Breast epithelium (tissue), 4 donors: ENCODE results near the gene AATK. TPM values are rescaled to one million over a fixed set of nuclear protein-coding genes. Genes with fewer than 3 reads are reported as not detected.
"Not testable (repeated sequence)": the region's sequence is repeated elsewhere in the genome, so short reads cannot be mapped to it uniquely, and the experiment has no call there.

Experiments
- DNase-seq, 2 donors: peaks; one replicate each; pipeline ENCODE4 v3.0.0-alpha.2; 2019; ENCODE audit warnings: low spot score in 2 of 2
- H3K27ac ChIP-seq, 2 donors: fragments of 200-600 bp; sonication (generic) in 1 of 2; one replicate each; pipeline ENCODE4 v1.5.1; 2016 to 2019; ENCODE audit warnings: mild to moderate bottlenecking in 1 of 2
- H3K27me3 ChIP-seq, 2 donors: fragments of 200-600 bp; sonication (generic) in 1 of 2; one replicate each; pipeline versions ENCODE4 v1.5.1 to v1.6.0; 2017 to 2019; ENCODE audit warnings: control low read depth in 1 of 2, mild to moderate bottlenecking in 1 of 2
- H3K36me3 ChIP-seq: fragments of 200-600 bp; one replicate; pipeline ENCODE4 v1.5.1; 2019
- H3K4me1 ChIP-seq, 2 donors: fragments of 200-600 bp; sonication (generic); one replicate each; pipeline ENCODE4 v1.5.1; 2016 to 2019; ENCODE audit warnings: control low read depth in 1 of 2
- H3K4me3 ChIP-seq, 3 donors: fragments of 200-600 bp; sonication (generic); 1 replicate in 2 of 3; 2 replicates in 1 of 3; pipeline ENCODE4 v1.5.1; 2016 to 2019; ENCODE audit warnings: mild to moderate bottlenecking in 3 of 3, moderate library complexity in 2 of 3
- H3K9me3 ChIP-seq, 2 donors: fragments of 200-600 bp; sonication (generic) in 1 of 2; one replicate each; pipeline ENCODE4 v1.5.1; 2016 to 2019; ENCODE audit warnings: control low read depth in 1 of 2
- POLR2A ChIP-seq: fragments of 450-650 bp; IDR thresholded peaks from one replicate; pipeline ENCODE4 v1.6.1; 2016; ENCODE audit warnings: antibody characterized with exemption, mild to moderate bottlenecking, moderate library complexity
- POLR2AphosphoS5 ChIP-seq, 3 donors: sonication (generic); formaldehyde crosslinking; IDR thresholded peaks; one replicate each; pipeline ENCODE4 v1.6.1; 2017; ENCODE audit warnings: antibody characterized with exemption in 3 of 3
- intact Hi-C: fragments of 100-400 bp; cut with DNase I; formaldehyde crosslinking; loops from one replicate; pipeline ENCODE4 v1.15.1; 2023; ENCODE audit warnings: low total_unique reads
- total RNA-seq, 3 donors: library from RNA; depleted of rRNA; stranded (reverse); fragments of >200 nt; gene quantifications; one replicate each; pipeline ENCODE4 v1.1.0, GENCODE V29; 2016
- TF ChIP-seq, protein P1 (sequence below), 3 donors: fragments of 450-650 bp; IDR thresholded peaks; one replicate each; pipeline ENCODE4 v1.5.1; 2016 to 2017; ENCODE audit warnings: antibody characterized with exemption in 3 of 3, mild to moderate bottlenecking in 3 of 3, moderate library complexity in 3 of 3

AATK gene
- total RNA-seq, 3 donors from 2014 or later: under 0.01 to 0.98 (median 0.73) TPM

DNA sequence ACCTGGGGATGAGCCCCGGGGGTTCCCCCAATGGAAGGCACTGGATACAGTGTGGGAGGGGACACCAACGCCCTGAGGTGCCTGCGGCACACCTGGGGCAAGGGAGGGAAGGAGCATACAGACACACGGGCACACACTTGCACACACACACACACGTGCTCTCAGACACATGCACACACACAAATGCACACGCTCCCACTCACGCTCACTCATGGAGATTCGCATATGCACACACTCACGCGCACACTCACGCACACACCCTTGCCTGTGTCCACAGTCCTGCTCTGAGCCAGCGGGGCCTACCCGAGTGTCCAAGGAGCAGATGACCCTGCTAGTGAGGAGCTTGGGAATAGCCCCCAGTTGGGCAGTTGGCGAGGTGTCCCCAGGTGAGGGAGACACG is 17.4 kb downstream of the AATK start:
- Histone ChIP-seq H3K27ac (no peak overlapping the region), H3K9me3 (no peaks in the 10 kb centered on the region), H3K27me3 (no peaks in the 10 kb centered on the region), H3K36me3 (no peaks in the 10 kb centered on the region), H3K4me1 (no peaks in the 10 kb centered on the region), H3K4me3 (no peak overlapping the region)
- TF ChIP-seq POLR2A (no peak), POLR2AphosphoS5 (IDR thresholded peaks at IDR 0.05) (no peak)
- TF ChIP-seq, protein P1, sequence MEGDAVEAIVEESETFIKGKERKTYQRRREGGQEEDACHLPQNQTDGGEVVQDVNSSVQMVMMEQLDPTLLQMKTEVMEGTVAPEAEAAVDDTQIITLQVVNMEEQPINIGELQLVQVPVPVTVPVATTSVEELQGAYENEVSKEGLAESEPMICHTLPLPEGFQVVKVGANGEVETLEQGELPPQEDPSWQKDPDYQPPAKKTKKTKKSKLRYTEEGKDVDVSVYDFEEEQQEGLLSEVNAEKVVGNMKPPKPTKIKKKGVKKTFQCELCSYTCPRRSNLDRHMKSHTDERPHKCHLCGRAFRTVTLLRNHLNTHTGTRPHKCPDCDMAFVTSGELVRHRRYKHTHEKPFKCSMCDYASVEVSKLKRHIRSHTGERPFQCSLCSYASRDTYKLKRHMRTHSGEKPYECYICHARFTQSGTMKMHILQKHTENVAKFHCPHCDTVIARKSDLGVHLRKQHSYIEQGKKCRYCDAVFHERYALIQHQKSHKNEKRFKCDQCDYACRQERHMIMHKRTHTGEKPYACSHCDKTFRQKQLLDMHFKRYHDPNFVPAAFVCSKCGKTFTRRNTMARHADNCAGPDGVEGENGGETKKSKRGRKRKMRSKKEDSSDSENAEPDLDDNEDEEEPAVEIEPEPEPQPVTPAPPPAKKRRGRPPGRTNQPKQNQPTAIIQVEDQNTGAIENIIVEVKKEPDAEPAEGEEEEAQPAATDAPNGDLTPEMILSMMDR (IDR thresholded peaks at IDR 0.05): no peak
- DNase-seq: no peak
- intact Hi-C loops: loop anchor here (1.0 kb wide), 1 partner anchor 33 kb away; no protein-coding TSS in a partner anchor

DNA sequence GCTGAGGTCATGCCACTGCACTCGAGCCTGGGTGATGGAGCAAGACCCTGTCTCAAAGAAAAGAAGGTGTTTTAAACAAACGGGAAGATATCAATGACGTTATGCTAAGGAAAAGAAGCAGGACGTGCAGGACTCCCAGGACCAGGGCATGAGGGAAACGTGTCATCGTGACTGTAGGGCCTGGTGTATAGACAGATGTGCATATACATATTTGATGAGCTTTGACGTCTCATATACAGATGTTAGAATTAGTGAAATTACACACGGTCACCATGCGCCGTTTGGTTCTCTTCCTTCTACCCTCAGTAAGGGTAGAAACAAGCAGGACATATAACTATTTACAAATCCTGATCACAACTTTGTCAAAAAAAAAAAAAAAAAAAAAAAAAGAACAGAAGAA is 18.3 kb downstream of the AATK start:
- no peaks in the 10 kb centered on the region for H3K4me1 ChIP-seq
- H3K27ac ChIP-seq: no peak overlapping the region
- H3K27me3 ChIP-seq: no peaks in the 10 kb centered on the region
- TF ChIP-seq, protein P1 (IDR thresholded peaks at IDR 0.05): no peak
- TF ChIP-seq POLR2AphosphoS5 (IDR thresholded peaks at IDR 0.05) (no peak), POLR2A (no peak)
- no peak overlapping the region for H3K4me3 ChIP-seq
- H3K36me3 ChIP-seq: no peaks in the 10 kb centered on the region
- intact Hi-C loops: loop anchor here (1.0 kb wide), 1 partner anchor 32 kb away; no protein-coding TSS in a partner anchor
- H3K9me3 ChIP-seq: no peaks in the 10 kb centered on the region
- no peak for DNase-seq

DNA sequence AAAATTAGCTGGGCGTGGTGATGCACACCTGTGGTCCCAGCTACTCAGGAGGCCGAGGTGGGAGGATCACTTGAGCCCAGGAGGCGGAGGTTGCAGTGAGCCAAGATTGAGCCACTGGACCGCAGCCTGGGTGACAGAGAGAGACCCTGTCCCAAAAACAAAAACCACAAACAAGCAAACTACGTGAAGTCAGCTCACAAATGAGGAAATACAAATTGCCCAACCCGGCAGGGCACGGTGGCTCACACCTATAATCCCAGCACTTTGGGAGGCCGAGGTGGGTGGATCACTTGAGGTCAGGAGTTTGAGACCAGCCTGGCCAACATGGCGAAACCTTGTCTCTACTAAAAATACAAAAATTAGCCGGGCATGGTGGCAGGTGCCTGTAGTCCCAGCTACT is 19.8 kb downstream of the AATK start:
- H3K36me3 ChIP-seq, H3K27ac ChIP-seq, H3K27me3 ChIP-seq, H3K4me1 ChIP-seq, H3K9me3 ChIP-seq, intact Hi-C loops, DNase-seq, H3K4me3 ChIP-seq: not testable (repeated sequence)

DNA sequence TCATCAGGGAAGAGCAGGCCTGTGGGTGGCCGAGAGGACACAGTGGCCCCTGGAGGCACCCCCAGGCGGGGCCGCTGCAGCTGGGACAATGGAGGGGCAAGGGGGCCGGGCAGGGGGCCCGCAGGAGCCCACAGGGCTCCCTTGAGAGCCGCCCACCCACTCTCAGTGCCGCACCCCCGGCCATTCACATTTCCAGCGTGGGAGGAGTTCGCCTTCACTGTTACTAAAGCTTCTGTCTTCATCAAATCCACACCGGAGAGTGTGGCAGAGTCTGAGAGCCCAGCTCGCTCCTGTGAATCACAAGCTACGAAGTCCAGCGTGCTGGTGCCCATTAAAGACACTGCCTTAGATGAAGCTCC is 21.6 kb downstream of the AATK start:
- H3K36me3 ChIP-seq: no peaks in the 10 kb centered on the region
- intact Hi-C loops: loop anchor here (5.0 kb wide), 1 partner anchor 93 kb away; the partner anchor contains the start of genes NDUFAF8 and TEPSIN
- no peak for TF ChIP-seq POLR2AphosphoS5 (IDR thresholded peaks at IDR 0.05)
- TF ChIP-seq, protein P1 (IDR thresholded peaks at IDR 0.05): no peak
- no peak for TF ChIP-seq POLR2A
- no peaks in the 10 kb centered on the region for H3K4me1 ChIP-seq
- DNase-seq: no peak
- no peak overlapping the region for H3K4me3 ChIP-seq
- H3K9me3 ChIP-seq: no peaks in the 10 kb centered on the region
- H3K27me3 ChIP-seq: no peaks in the 10 kb centered on the region
- H3K27ac ChIP-seq: no peak overlapping the region

DNA sequence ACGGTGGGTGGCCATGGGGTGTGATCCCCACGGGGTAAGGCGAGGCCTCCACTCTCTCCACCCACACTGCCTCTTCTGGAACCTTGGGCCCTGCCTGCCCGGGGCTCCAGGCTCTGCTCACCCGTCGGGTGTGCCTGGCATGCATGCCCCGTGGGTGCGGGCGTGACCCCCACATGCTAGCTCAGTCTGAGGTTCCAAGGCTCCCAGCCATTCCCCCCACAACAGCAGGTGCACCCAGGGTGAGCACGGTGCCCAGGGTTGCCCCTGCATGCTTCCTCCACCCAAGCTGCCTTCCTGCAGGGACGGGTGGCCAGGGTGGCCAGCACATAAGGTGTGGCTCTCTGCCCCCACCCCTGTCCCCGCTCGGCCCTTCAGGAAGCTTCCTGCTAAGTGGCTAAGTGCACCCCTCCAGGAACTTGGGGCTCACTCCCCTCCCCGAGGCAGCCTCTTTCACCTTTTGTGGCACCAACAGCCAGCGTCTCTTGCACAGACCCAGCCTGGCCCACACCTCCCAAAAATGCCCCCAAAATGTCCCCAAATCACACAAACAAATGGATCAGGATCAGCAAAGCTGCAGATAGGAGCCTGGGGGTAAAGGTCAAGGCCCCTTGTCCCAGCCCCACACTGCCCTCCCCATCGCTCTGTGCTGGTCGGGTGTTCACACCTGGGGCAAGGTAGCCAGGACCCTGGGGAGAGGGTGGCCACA is 22.2 kb downstream of the AATK start:
- H3K36me3 ChIP-seq: no peaks in the 10 kb centered on the region
- H3K27me3 ChIP-seq: no peaks in the 10 kb centered on the region
- H3K27ac ChIP-seq: no peak overlapping the region
- no peak for DNase-seq
- intact Hi-C loops: loop anchor here (5.0 kb wide), 1 partner anchor 93 kb away; the partner anchor contains the start of genes NDUFAF8 and TEPSIN
- H3K4me1 ChIP-seq: no peaks in the 10 kb centered on the region
- TF ChIP-seq, protein P1 (IDR thresholded peaks at IDR 0.05): no peak
- TF ChIP-seq POLR2A (no peak), POLR2AphosphoS5 (IDR thresholded peaks at IDR 0.05) (no peak)
- H3K9me3 ChIP-seq: no peaks in the 10 kb centered on the region
- no peak overlapping the region for H3K4me3 ChIP-seq
